Activated CD8-positive, alpha-beta memory T cell treated with anti-CD3 and anti-CD28 coated beads, Interleukin-2, amount 50 U/mL, for 24 hours (primary cell): Measurements from ENCODE around the gene DLEU7.

Experiments used
- DNase-seq: peaks from one replicate; pipeline ENCODE4 v3.0.0-alpha.2; 2020; ENCODE audit errors: extremely low read depth

DLEU7 gene

GRCh38 chr13:50842990-50843256 is 569 bp downstream of the DLEU7 start:
- DNase-seq: no peak

- no peak for DNase-seq
These were observed 1.1 kb downstream of the DLEU7 start for GRCh38 chr13:50842251-50842989.

- DNase-seq: no peak
These were observed 1.7 kb downstream of the DLEU7 start for GRCh38 chr13:50841786-50842185.

DNA sequence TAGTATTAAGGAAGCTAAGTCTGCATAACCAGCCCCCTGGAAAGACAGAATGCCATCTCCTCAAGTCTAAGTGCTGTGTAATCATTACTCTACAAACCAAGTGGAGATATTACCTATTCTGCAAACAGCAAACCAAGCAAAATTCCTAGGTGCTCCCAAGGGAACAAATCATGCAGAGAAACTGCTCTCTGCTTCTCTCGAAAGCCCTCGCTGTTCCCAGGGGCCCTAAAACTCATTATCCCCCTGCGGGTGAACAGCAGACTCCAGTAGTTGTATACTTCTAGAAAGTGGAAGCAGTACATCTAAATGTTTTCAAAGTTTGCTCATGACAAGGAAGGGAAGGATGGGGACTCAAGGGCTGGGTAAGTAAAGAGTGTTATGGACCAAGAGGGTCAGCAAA is 3.2 kb downstream of the DLEU7 start:
- no peak for DNase-seq

- no peak for DNase-seq
These were observed 3.7 kb downstream of the DLEU7 start for GRCh38 chr13:50839828-50840227.

- no peak for DNase-seq
These were observed 4.8 kb downstream of the DLEU7 start for GRCh38 chr13:50838701-50839100.

DNA sequence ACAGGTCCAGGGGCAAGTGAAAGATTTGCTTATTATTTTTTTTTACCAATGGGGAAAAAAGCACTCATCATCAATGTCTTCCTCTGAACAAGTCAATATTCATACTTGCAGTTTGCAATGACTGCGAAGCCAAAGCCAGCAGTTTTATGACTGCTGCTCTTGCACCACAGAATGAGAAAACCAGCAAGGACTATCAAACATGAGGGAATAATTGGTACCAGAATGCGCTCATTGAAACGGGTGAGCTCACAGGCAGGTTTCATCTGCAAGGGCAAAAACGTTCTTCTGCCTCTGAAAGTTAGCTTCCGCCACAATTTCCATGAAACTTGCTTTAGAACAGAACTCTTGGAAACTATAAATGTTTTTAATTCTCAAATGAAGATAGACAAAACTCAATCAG is 5.5 kb downstream of the DLEU7 start:
- no peak for DNase-seq

- DNase-seq: no peak
These were observed 12.0 kb downstream of the DLEU7 start for GRCh38 chr13:50831512-50831911.

GRCh38 chr13:50829896-50830295 is 13.6 kb downstream of the DLEU7 start:
- DNase-seq: no peak

DNA sequence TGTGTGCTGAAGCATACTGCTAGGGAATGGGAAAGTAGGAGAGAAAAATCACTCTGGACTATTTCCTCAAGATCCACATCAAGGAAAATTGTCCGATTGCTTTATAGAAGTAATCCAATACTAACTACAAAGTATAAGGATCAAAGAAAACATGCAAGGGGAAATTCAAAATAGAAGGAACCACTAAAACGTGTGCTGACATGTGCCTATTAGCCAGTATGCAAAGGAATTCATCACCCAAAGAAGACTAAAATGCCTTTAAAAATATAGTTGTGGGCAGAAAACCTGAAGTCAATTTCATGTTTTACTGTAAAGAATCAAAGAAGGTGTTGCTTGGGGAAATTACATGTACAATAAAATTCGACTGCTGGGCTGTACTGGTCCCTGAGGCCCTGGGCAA is 14.3 kb downstream of the DLEU7 start:
- DNase-seq: no peak

- DNase-seq: no peak
These were observed 17.5 kb downstream of the DLEU7 start for GRCh38 chr13:50826035-50826434.

DNA sequence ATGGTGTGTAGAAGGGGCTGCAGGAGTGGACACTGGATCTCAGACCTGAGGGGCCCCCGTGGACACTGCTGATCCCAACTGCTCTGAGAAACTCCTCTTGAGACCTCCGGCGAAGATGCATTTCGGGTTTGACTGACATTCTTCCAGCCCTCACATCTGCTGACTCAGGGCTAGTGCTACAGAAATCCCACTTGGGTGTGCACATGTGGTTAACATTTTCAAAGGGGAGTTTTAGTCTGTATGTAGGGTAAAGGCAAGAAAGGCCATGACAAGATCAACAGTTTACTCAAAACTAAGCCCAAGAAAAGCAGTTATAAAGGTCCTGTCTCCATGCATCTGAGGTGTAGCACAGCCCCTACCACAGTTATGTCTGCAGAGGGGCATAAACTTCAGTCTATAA is 31.2 kb downstream of the DLEU7 start:
- no peak for DNase-seq

DNA sequence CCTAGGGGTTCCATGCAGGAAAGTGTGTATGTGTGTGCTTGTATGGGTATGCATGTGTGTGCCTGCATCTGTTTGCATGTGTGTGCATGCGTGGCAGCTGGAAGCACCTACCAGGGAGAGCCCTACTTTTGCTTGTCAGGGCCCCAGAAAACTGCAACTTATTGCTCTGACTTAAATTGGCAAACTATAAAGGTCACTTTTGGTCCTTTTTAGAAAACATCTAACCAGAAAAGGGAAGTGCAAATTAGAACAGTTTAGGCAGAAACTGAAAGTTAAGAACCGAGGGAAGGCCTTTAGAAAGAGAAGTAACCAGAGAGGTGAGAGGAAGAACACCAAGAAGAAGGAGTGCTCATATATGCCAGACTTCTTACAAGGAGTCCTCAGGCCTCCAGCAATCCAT is 32.5 kb downstream of the DLEU7 start:
- no peak for DNase-seq

GRCh38 chr13:50810468-50810867 is 33.0 kb downstream of the DLEU7 start:
- DNase-seq: no peak

DNA sequence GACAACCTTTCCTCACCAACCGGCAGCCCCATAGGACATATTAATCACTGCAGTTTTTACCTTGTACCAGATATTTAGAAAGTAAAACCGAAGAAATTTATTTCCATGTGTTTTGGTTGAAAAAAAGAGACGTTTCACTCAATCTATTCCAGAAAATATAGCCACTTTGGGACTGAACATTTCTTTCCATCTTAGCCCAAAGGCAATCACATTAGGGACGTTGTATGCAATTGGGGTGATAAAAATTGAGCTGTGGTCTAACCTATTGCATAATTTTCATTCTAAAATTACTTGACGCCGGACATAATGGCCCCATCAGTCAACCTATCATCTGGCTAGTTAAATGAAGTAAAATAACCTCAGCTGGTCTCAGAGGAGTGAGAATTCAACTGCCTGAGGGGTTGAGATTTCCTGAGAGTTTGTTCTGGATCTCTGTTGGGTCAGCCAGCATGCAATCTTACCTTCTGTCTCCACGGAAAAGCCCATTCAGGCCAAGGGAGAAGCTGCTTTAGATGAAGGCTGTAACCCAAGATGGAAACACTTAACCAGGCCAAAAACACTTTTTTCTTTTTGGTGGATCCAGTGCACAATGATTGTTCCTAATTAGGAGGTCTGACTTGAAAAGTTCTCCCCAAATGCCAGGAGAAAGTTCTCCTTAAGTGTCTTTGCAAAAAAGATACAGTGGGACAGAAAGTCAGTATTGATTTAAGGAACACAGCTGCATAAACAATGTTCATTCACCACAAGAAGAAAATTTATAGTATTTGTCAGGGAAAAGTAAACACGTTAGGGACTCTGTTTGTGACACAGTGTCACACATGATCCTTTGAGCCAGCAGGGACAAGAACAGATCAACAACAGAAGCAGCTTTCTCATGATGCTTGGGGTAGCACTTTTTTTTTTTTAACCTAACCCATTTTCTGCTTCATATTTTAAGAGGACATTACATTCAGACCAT is 34.1 kb downstream of the DLEU7 start:
- DNase-seq: no peak

GRCh38 chr13:50805805-50806204 is 37.7 kb downstream of the DLEU7 start:
- no peak for DNase-seq

DNA sequence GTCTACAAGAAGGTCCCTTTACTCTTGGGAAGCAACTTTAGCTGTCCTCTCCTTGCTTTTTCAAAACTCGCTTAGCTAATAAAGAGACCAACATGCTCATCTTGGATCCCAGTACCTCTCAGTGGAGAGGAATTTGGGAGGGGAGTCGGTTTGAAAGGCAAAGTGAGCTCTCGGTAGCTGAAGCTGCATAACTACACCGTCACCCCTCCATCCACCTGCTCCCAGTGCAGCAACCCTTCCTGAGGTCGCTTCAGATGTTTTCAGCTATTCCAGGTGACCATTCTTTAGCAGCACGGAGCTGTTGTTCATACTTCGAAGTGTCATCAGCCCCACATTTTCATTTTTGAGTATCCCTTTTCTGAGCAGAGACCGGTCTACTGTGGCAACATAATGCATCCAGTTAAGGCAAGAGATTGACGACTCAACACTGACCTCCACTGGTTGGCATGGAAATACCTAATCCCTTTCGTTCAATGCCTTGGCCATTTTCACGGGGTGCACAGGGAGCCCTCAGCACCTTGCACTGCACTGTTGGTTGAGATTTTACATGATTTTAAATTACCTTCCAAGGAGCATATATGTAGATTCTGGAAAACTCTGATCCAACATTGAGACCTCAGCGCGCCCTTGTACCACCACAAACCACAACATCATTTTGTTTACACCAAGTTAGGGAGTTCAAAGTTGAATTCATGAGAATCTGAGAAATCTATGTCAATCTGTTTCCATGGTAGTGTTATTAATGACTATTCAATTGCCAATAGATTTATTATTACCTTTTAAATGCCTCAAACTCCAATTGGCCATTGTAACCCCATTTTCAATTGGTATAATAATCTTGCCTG is 42.2 kb downstream of the DLEU7 start:
- DNase-seq: peak; percentile 31

GRCh38 chr13:50800091-50800739 is 43.3 kb downstream of the DLEU7 start:
- DNase-seq: no peak

DNA sequence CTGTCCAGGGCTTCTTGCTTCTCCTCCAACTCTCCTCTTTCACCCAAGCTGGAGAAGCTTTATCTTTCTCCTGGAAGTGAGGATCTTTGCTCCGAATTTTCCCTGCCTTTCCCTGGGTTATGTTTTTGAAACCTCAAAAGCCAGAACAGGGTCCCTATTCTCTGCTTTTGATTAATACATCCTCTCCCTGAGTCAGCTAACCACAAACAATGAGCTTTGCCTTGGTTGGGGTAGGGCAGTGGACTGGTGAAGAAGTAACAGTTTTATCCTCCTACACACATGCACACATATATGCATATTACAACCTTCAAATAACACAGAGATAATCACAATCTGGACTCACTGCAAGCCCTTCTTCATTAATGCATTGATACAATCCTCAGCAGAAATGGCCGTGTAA is 44.6 kb downstream of the DLEU7 start:
- no peak for DNase-seq

DNA sequence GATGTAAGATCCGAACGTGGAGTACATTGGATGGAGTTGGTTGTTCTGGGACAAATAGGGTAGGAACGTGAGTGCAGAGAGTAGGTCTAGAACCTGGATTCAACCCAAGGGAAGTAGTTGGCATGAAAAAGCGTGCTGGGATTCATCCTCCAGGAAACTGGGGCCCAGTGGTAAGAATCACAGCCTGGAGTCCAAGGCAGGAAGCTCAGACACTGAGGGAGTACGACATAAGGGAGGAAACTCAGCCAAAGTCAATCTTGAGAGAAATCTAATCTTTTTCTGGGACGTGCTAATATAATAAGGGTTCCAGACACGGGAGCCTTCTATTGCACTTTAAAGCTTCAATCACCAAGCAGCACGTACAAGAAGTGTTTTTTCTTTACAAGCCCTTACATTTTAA is 46.4 kb downstream of the DLEU7 start:
- DNase-seq: no peak

- DNase-seq: no peak
These were observed 47.0 kb downstream of the DLEU7 start for GRCh38 chr13:50796463-50796862.

GRCh38 chr13:50794226-50794625 is 49.3 kb downstream of the DLEU7 start:
- no peak for DNase-seq
